Fibroblast of skin of back (primary cell): ENCODE measurements around the gene CAVIN4. TPM values are rescaled to one million over a fixed set of nuclear protein-coding genes. Genes with fewer than 3 reads are reported as not detected.

Experiments
- DNase-seq: peaks from one replicate; pipeline ENCODE4 v3.0.0-alpha.2; 2013
- polyA plus RNA-seq, 2 experiments: library from polyadenylated mRNA; unstranded; fragments of 120-200 nt; gene quantifications; one replicate each; pipeline ENCODE4 v1.2.1, GENCODE V29; 2013; ENCODE audit not compliant: insufficient read length in 2 of 2

Gene CAVIN4, protein sequence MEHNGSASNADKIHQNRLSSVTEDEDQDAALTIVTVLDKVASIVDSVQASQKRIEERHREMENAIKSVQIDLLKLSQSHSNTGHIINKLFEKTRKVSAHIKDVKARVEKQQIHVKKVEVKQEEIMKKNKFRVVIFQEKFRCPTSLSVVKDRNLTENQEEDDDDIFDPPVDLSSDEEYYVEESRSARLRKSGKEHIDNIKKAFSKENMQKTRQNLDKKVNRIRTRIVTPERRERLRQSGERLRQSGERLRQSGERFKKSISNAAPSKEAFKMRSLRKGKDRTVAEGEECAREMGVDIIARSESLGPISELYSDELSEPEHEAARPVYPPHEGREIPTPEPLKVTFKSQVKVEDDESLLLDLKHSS
- polyA plus RNA-seq (2013, experiment 1 of 2; ENCODE audit: insufficient read length): 1.2 TPM
- 1.1 TPM for polyA plus RNA-seq (2013, experiment 2 of 2; ENCODE audit: insufficient read length)

DNA sequence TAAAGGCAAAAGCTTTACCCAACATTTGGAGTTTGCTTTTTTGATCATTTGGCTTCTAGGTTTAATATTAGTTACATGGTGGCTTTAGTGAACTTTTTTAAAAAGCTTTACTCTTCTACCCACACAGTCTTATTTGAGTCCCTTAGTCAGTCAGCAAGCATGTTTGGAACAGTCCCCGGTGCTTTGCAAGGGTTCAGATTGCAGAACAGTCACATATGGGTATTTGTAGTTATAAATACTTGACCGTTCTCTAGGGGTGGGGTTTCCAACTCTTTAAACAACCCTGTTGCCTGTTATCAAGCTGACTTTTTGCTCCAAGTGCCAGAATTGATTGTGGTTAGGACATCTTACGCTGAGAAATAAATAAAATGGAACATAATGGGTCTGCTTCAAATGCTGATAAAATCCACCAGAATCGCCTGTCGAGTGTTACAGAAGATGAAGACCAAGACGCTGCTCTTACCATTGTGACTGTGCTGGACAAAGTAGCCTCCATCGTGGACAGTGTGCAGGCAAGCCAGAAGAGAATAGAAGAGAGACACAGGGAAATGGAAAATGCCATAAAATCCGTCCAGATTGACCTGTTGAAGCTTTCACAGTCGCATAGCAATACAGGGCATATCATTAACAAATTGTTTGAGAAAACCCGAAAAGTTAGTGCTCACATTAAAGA is at the start of gene CAVIN4:
CAVIN4 (plus strand) TSS at position 304 of the 673 bp plus-strand sequence; CDS start at position 369, 65 bp downstream.
- peak; percentile 52 for DNase-seq

DNA sequence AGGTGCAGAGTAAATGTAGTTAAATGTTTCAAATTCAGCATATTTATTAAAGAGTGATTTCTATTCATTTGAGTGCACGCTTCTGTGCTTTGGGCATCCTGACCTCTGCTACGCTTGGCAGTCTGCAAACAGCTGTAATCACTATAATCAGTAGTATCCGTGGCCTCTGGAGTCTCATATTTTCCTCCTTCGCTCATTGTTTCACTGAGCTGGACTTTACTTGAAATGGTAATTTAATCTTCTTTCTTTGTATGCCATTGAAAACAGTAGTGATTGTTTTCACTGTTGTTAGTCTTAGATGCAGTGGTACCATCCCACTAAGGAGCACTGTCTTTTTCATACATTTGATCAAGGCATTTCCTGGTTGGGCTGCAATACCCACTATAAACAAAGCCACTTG is 43.5 kb upstream of the CAVIN4 start:
- DNase-seq: no peak

DNA sequence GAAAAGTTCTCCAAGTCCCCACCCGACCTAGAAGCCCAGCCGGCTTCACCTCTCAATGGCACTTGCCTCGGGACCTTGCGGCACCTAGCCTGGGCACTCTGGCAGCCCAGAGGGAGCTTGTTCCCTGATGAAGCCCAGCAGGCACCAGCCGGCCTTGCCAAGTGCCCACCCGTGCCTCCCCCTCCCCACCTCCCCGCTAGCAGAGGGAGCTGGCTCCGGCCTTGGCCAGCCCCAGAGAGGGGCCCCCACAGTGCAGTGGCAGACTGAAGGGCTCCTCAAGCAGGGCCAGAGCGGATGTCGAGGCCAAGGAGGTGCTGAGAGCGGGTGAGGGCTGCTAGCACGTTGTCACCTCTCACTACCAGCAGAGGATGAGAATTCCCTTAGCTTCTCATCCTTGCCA is 37.6 kb upstream of the CAVIN4 start:
- no peak for DNase-seq

DNA sequence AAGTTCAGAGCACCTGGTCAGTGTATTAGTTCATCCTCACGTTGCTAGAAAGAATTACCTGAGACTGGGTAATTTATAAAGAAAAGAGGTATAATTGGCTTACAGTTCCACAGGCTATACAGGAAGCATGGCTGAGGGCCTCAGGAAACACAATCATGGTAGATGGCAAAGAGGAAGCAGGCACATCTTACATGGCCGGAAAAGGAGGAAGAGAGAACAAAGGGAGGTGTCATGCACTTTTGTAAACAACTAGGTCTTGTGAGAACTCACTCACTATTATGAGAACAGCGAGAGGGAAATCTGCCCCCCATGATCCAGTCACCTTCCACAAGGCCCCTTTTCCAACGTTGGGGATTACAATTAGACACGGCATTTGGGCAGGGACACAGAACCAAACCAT is 28.8 kb upstream of the CAVIN4 start:
- DNase-seq: no peak

DNA sequence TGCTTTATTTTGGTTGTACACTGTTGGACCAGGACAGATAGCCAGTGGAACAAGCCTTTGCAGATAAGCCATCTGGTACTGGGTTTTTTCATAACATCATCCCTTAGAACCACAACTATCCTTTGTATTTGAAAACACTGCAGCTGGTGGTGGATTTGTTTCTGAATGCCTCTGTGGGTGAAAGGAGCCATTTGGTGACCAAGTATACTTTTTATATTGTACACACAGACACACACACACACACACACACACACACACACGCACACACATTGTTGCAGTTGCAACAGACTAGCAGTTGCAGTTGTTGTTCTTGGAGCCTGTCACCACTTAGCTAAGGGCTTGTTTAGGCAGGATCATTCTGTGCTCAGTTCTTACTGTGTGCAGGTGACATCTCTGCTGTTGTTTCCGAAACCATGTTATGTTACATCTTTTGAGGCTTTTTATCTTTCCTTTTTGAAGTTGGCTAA is 22.9 kb upstream of the CAVIN4 start:
- peak; percentile 4 for DNase-seq

DNA sequence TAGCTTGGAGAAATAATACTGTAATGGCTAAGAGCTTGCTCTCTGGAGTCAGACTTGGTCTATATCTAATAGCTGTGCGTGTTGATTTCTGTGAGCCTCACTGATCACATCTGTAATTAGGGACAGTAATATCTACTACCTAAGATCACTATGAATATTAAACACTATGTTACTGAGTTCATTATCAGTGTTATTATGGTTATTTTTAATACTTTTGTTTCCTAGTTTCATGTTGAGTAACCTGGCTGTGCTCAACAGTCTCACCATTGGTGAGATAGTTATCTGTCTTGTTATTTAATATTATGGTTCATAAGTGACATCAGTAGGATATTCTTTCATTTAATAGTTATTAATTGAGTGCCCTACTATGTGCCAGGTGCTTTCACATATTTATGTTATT is 22.4 kb upstream of the CAVIN4 start:
- DNase-seq: no peak

DNA sequence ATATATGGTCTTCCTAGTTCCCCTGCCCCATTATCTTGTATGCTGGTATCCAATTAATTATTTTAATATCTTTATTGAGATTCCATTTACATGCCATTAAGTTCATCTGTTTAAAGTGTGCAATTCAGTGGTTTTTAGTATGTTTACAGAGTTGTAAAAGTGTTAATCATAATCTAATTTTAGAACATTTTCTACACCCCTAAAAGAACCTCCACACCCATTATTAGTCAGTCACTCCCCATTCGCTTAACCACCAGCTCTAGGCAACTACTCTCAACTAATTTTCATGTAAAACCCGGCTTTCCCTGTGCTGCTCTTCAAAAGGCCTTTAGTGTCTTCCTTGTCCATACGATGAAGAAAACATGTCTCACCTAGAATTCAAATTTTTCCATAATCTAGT is 20.8 kb upstream of the CAVIN4 start:
- DNase-seq: no peak

DNA sequence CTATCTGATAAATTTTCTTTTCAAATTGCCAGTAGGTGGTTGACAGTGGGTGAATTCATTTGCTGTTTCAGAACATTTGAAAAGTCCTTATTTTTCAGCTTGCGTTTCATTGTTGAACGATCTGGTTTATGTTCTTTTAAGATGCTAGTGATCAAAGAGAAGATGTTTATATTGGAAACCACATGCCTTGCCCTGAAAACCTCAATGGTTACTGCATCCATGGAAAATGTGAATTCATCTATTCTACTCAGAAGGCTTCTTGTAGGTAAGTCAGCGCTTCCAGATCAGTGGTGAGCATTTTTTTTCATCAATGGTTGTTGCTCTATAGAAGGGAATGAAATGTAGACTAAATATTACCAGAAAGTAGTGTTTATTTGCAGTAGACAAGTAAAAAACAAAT is 16.6 kb upstream of the CAVIN4 start:
- no peak for DNase-seq

DNA sequence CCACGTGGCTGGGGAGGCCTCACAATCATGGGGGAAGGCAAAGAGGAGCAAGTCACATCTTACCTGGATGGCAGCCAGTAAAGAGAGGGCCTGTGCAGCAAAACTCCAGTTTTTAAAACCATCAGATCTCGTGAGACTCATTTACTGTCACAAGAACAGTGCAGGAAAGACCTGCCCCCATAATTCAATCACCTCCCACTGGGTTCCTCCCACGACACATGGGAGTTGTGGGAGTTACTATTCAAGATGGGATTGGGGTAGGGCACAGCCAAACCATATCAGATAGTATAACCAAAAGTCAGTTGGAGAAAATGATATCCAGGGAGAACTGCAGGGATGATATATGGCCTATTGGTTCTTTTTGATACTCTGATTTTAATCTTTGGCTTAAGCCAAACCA is 10.0 kb upstream of the CAVIN4 start:
- DNase-seq: no peak

DNA sequence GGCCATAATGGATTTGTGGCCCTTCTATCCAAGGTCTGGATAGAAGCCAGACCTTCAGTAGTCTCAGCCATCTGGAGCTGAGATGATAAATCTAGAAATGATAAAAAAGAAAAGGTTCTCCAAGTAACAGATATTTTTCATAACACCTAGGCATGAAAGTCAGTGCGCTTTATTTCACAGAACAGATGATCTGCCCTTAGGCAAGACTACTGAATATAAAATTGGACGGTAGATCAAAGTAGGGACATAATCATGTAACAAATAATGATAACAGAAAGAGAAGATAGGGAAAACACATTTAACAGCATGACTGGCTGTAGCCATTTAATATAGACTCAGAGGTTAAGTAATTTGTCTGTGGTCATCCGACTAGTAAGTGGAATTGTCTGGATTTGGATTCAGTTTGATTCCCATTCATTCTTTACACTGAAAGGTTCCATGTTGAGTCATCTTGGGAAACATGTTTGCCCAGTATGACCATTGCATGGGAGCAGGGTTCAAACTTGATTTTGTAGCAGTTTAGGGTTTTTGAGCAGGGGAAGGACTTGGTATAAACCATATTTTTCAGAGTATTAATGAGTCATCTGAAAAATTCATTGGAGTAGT is 4.1 kb upstream of the CAVIN4 start:
- DNase-seq: peak; percentile 24

DNA sequence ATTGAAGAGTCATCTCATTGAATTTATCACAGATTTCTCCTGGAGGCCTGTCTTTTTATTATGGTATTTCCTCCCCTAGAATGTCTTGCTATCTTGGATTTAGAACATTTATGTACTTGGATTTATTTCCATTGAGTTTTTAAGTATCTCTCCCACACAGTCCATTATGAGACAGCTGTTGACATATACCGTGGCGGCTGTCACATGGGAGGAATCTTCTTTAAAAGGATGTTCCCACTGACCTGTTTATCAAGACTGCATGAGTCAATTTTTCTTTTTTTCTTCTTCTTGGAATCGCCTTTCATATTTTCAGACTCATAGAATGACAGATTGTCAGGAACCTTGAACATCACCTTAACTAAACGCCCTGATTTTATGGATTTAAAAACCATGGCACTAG is 2.9 kb upstream of the CAVIN4 start:
- peak; percentile 47 for DNase-seq

DNA sequence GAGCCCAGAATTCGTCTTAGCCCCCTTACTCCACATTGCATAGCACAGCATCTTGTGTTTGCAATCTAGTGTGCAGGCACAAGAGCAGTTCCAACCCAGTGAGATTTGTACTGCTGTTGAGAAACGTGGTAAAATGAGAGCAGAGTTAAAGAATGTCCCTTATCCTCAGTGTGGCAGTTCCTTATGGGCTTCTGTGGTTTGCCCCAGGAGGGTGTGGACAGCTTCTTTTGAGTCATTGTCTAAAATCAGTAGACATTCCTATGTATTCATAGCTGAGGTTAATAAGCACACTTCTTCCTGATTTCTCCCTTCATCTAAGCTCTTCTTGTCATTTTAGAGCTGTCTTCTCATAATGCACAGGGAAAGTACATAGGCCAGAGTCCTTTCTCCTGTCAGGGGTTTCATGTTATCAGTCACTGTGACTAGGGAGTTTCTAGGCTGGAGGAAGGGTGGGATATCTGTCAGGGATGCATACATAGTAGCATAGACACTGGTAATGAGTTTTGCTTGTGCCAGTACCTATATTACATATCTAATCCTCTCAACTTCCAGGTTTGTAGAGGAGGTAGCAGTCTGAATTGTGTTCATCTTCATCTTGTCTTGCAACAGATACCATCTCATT is 2.0 kb upstream of the CAVIN4 start:
- peak; percentile 93 for DNase-seq

DNA sequence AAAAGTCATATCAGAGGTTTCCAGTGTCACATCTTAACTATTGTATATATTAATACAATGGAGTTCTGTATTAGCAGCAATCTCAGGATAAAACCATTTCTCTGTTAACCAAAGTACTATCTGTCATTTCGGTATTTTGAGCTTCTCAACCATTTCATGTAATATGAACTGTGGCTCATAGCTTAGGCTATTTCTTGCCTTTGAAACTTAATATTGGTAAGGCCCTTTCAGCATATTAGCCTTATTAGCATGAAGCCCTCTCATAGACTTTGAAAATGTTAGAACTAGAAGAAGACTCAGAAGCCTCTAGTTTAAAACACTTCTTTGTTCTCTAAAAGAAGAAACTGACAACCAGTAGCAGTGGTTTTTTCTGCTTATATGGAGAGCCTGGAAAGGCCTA is 731 bp downstream of the CAVIN4 start:
- DNase-seq: no peak

DNA sequence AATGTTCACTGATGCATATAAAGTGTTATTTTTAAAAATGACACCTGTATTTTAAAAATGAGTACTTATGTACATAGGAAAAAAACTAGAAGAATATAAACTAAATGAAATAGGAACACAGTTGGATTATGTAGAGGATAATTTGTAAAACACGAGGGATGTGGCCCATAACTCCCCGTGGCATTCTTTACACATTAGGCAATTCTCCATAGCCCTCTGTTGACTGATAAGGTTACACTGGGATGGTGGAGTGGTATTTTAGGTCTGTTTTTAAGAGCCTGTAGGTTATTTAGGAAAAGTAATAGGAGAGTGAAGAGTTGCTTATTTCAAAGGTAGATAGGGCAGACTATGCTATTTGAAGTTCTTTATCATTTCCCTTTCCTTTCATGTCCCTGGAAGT is 1.8 kb downstream of the CAVIN4 start:
- peak; percentile 54 for DNase-seq

DNA sequence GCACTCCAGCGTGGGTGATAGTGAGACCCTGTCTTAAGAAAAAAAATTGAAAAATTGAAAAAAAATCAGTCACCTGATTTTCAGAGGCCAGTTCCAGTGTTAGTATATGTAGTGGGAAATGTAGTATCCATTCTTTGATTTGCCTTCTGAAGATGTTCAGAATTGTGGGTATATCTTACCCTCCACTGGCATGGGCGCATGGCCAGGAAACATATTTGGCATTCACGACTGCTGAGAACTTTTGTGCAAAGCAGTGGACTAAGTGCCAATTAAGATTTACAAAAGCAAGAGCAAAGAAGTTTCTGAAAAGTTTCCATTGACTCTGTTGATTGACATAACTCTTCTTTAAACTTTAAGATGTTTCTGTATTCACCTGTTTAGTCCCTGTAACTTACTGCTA is 2.4 kb downstream of the CAVIN4 start:
- DNase-seq: no peak

DNA sequence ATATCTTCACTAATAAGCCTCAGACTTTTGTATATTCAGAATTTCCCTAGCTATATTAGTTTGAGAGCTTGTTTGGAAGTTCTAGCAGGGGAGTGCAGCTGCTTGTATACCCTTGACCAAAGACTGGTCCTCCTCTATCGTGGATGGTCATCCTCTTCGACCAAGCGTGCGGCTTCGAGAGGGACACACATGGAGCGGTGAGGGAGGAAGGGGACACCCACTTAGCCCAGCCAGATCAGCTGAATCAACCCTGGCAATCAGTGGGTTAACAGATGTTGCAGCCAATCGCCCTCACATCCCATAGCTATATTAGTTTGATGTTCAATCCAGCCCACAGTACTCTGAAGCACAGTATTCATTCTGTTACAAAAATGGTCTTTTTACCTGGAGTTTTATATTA is 3.2 kb downstream of the CAVIN4 start:
- DNase-seq: no peak

DNA sequence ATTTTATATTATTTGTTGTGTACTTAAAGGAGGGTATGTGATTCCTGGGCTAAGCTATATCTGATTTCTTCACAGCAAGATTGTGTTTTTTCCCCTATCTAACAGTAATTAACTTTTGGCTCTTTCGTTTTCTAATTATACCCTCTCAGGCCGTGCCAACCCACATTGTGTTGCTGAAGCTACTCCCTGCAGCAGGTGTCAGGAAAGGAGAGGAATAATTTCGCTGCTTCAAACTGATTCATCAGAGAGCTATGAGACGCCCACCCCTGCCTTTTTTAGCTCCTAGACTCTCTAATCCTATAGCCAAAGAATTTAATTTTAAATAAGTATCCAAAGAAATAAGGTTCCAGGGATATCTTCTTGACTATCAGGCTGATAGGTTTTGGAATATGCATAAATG is 3.8 kb downstream of the CAVIN4 start:
- DNase-seq: no peak

DNA sequence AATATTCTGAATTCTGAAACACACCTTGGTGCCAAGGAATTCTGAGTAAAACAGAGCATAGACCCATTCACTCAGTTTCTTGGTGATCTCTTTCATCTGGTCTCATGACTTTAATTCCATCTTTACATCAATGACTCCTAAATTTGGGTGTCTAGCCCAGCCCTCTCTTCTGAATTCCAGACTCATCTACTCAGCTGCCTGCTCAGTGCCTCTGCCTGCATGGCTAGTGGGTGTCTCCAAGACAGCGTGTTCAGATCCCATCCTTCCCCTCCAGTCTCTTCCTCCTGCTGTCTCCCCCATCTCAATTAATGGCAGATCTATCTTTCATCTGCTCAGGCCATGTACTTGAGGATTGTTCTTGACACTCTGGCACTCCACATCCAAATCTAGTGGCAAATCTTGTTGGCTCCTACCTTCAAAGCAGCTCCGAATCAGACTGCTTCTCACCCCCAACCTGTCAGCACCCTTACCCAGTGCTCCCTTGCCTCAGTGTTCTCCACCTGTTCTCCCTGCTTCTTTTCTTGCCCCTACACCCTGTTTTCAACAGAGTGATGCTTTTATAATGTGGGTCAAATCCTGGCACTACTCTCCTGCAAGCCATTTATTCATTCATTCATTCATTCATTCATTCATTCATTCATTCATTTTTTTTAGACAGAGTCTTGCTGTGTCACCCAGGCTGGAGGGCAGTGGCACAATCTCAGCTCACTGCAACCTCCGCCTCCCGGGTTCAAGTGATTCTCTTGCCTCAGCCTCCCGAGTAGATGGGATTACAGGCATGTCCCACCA is 5.3 kb downstream of the CAVIN4 start:
- no peak for DNase-seq

DNA sequence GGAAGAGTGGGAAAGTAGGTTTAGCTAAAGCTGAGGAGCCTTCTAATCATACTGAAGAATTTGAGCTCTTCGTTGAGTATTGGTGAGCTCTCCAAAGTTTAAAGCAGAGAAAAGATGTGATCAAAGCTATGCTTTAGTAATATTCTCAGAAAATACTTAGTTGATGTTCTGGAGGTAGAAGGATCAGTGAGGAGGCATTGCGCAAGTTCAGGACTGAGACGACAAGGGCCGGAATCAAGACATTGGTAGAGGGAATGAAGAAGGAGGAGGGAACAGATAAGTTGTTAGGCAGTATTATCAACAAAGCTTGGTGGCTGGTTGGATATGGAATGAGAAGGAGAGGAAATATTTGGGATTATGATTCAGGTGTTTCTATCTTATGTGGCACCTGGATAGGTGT is 7.1 kb downstream of the CAVIN4 start:
- DNase-seq: no peak

DNA sequence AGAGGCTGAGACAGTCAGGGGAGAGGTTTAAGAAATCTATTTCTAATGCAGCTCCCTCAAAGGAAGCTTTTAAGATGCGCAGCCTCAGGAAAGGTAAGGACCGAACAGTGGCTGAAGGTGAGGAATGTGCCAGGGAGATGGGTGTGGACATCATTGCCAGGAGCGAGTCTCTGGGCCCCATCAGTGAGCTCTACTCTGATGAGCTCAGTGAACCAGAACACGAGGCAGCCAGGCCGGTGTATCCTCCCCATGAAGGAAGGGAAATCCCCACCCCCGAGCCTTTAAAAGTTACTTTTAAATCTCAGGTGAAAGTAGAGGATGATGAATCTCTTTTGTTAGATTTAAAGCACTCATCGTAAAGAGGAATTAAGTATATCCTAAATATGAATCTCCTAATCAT is 8.2 kb downstream of the CAVIN4 start:
- DNase-seq: no peak

DNA sequence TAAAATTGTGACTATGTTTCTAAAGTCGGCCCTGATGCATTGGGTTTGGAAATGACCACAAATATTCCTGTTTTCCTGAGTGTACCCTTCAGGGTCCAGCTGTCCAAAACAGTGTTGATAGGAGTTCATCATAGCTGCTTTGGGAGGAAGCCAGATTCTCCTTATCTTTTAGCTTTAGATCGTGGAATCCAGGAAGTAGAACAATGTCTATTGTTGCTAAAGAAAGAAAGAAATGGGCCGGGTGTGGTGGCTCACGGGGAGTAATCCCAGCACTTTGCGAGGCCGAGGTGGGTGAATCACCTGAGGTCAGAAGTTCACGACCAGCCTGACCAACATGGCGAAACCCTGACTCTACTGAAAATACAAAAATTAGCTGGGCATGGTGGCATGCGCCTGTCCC is 9.5 kb downstream of the CAVIN4 start:
- peak; percentile 33 for DNase-seq

DNA sequence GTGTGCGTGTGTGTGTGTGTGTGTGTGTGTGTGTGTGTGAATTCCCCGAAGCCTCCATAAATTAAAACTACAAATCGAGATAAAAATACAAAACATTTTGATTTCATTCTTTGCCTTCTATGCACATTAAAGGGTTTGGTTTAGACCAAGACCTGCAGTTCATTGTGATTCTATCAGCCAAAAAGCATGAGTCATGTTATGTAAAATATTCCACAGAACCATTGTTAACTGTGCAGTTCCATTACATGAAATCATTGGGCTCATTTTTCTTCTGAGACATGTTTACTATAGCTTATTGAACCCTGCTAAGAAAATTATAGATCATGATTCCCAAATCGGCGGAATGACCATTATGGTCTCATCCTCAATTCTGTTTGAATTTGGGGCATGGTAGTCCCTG is 11.7 kb downstream of the CAVIN4 start:
- DNase-seq: peak; percentile 50
